ENCODE results near the gene RXFP3.
A peak's percentile ranks its signal among the peaks of the same experiment; 100 is the strongest.
"Not testable (repeated sequence)": the region's sequence is repeated elsewhere in the genome, so short reads cannot be mapped to it uniquely, and the experiment has no call there.

RXFP3 gene

DNA sequence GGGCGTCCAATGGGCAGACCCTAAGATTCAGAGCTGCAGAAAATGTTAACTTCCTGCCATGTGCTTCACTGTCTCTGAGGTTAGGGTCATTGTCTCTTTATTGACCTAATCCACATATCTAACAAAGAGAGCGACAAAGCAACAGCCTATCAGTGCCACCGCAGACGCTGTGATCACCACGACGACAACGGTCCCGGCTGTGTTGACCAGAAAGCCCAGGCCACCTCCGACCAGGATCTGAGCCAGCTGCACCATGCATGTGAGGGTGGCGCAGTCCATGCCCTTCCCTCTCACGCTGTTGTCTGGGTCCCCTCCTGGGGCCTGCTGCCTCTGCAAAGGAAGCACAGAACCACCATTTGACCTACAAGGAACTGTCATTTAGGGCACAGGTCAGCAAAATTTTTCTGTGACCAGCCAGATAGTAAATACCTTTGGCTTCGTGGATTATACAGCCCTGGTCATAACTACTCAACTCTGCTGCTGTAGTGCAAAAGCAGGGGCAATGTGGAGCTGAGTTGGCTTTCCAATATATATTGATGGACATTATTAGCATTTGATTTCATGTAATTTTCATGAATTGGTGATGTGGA lies 8.5 kb downstream of the RXFP3 start:
- no CpG with 5 or more reads among the region's 12 CpGs for WGBS, 2 donors (ENCODE audit: extremely low coverage in 2 of 2, insufficient read length in 2 of 2, insufficient replicate concordance in 1 of 2)
- Histone ChIP-seq H4K91ac (ENCODE audit: low read depth, low read length, poor library complexity) (no peak overlapping the region), H3K36me3 (replicated peaks in 1 of 2; ENCODE audit: control insufficient read depth in 2 of 2, insufficient read depth in 2 of 2, low read length in 2 of 2) (no peaks in the 10 kb centered on the region), H3K79me1 (ENCODE audit: low read depth, low read length) (no peaks in the 10 kb centered on the region), H2BK5ac (ENCODE audit: low read length) (no peak overlapping the region), H2BK15ac (ENCODE audit: low read length) (no peak overlapping the region), H2AK5ac (ENCODE audit: low read depth, low read length) (no peak overlapping the region), H3K9ac (ENCODE audit: low read depth, low read length, poor library complexity) (no peak overlapping the region), H2AFZ (ENCODE audit: low read length) (no peak overlapping the region), H3K27me3 (ENCODE audit: control insufficient read depth in 3 of 3, insufficient read depth in 3 of 3, low read depth in 1 of 3, low read length in 3 of 3) (no peaks in the 10 kb centered on the region), H2BK120ac (ENCODE audit: low read depth, low read length) (no peak overlapping the region), H2BK12ac (ENCODE audit: low read length) (no peak overlapping the region), H3K4me3 (ENCODE audit: low read length in 2 of 2) (no peak overlapping the region), H3K9me3 (replicated peaks in 1 of 2; ENCODE audit: control insufficient read depth in 2 of 2, insufficient read depth in 1 of 2, low read depth in 1 of 2, low read length in 2 of 2) (no peaks in the 10 kb centered on the region), H3K14ac (ENCODE audit: low read length) (no peak overlapping the region), H4K8ac (ENCODE audit: low read depth, low read length) (no peak overlapping the region), H3K4ac (ENCODE audit: low read length) (no peak overlapping the region), H3K4me1 (ENCODE audit: control insufficient read depth in 2 of 2, insufficient read depth in 1 of 2, low read depth in 1 of 2, low read length in 2 of 2) (peaks cover 4 to 10% of the 10 kb centered on the region in 2 donors), H3K18ac (ENCODE audit: low read length) (no peak overlapping the region), H3K4me2 (ENCODE audit: insufficient read depth, low read length, poor library complexity, severe bottlenecking) (no peak overlapping the region), H3K23ac (ENCODE audit: low read depth, low read length, poor library complexity) (no peak overlapping the region), H3K27ac (replicated peaks; ENCODE audit: low read length) (no peak overlapping the region)
- no peak for DNase-seq (ENCODE audit: low spot score)

DNA sequence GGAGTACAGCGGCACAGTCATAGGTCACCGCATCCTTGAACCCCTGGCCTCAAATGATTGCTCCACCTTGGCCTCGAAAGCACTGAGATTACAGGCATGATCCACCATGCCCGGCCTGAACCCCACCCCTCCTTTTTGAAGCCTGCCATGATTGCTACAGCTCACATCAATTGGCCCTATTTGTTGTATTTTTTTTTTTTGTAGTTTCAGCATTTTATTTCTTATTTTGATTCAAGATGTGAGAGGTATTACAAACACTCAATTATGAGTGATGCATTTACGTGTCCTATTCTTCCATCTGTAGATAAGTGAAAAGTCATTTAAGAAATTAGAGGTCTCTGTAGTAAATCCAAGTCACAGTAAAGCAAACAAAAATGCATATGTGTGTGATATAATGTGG lies 16.0 kb downstream of the RXFP3 start:
- H2BK5ac ChIP-seq (ENCODE audit: low read length); H2BK15ac ChIP-seq (ENCODE audit: low read length); H3K4me1 ChIP-seq (ENCODE audit: control insufficient read depth in 2 of 2, insufficient read depth in 1 of 2, low read depth in 1 of 2, low read length in 2 of 2); H3K4me2 ChIP-seq (ENCODE audit: insufficient read depth, low read length, poor library complexity, severe bottlenecking); DNase-seq (ENCODE audit: low spot score); H3K79me1 ChIP-seq (ENCODE audit: low read depth, low read length); H3K36me3 ChIP-seq (replicated peaks in 1 of 2; ENCODE audit: control insufficient read depth in 2 of 2, insufficient read depth in 2 of 2, low read length in 2 of 2); H3K9me3 ChIP-seq (replicated peaks in 1 of 2; ENCODE audit: control insufficient read depth in 2 of 2, insufficient read depth in 1 of 2, low read depth in 1 of 2, low read length in 2 of 2); H4K91ac ChIP-seq (ENCODE audit: low read depth, low read length, poor library complexity); H3K27me3 ChIP-seq (ENCODE audit: control insufficient read depth in 3 of 3, insufficient read depth in 3 of 3, low read depth in 1 of 3, low read length in 3 of 3); H2AFZ ChIP-seq (ENCODE audit: low read length); H2BK120ac ChIP-seq (ENCODE audit: low read depth, low read length); H3K9ac ChIP-seq (ENCODE audit: low read depth, low read length, poor library complexity); H3K4me3 ChIP-seq (ENCODE audit: low read length in 2 of 2); H4K8ac ChIP-seq (ENCODE audit: low read depth, low read length); H3K27ac ChIP-seq (replicated peaks; ENCODE audit: low read length); H2AK5ac ChIP-seq (ENCODE audit: low read depth, low read length); H3K23ac ChIP-seq (ENCODE audit: low read depth, low read length, poor library complexity); H2BK12ac ChIP-seq (ENCODE audit: low read length); H3K4ac ChIP-seq (ENCODE audit: low read length); H3K18ac ChIP-seq (ENCODE audit: low read length): not testable (repeated sequence)
- H3K14ac ChIP-seq (ENCODE audit: low read length) = peak overlapping the region; percentile 28
- no CpG with 5 or more reads among the region's 5 CpGs for WGBS, 2 donors (ENCODE audit: extremely low coverage in 2 of 2, insufficient read length in 2 of 2, insufficient replicate concordance in 1 of 2)

- Histone ChIP-seq H2AFZ (ENCODE audit: low read length) (no peak overlapping the region), H3K9ac (ENCODE audit: low read depth, low read length, poor library complexity) (no peak overlapping the region), H4K8ac (ENCODE audit: low read depth, low read length) (no peak overlapping the region), H3K27me3 (ENCODE audit: control insufficient read depth in 3 of 3, insufficient read depth in 3 of 3, low read depth in 1 of 3, low read length in 3 of 3) (peaks cover 0 to 5% (median 0%) of the 10 kb centered on the region in 3 experiments), H2BK5ac (ENCODE audit: low read length) (no peak overlapping the region), H4K91ac (ENCODE audit: low read depth, low read length, poor library complexity) (no peak overlapping the region), H3K18ac (ENCODE audit: low read length) (no peak overlapping the region), H3K14ac (ENCODE audit: low read length) (no peak overlapping the region), H2BK120ac (ENCODE audit: low read depth, low read length) (no peak overlapping the region), H3K4ac (ENCODE audit: low read length) (no peak overlapping the region), H3K4me1 (ENCODE audit: control insufficient read depth in 2 of 2, insufficient read depth in 1 of 2, low read depth in 1 of 2, low read length in 2 of 2) (no peaks in the 10 kb centered on the region), H3K23ac (ENCODE audit: low read depth, low read length, poor library complexity) (no peak overlapping the region), H2BK15ac (ENCODE audit: low read length) (no peak overlapping the region), H2BK12ac (ENCODE audit: low read length) (no peak overlapping the region), H3K79me1 (ENCODE audit: low read depth, low read length) (no peaks in the 10 kb centered on the region), H3K9me3 (replicated peaks in 1 of 2; ENCODE audit: control insufficient read depth in 2 of 2, insufficient read depth in 1 of 2, low read depth in 1 of 2, low read length in 2 of 2) (peaks cover 2 to 3% of the 10 kb centered on the region in 2 donors), H3K36me3 (replicated peaks in 1 of 2; ENCODE audit: control insufficient read depth in 2 of 2, insufficient read depth in 2 of 2, low read length in 2 of 2) (no peaks in the 10 kb centered on the region), H3K4me2 (ENCODE audit: insufficient read depth, low read length, poor library complexity, severe bottlenecking) (no peak overlapping the region), H3K27ac (replicated peaks; ENCODE audit: low read length) (no peak overlapping the region), H2AK5ac (ENCODE audit: low read depth, low read length) (no peak overlapping the region), H3K4me3 (ENCODE audit: low read length in 2 of 2) (no peak overlapping the region)
- no peak for DNase-seq (ENCODE audit: low spot score)
- no CpG with 5 or more reads among the region's 2 CpGs for WGBS, 2 donors (ENCODE audit: extremely low coverage in 2 of 2, insufficient read length in 2 of 2, insufficient replicate concordance in 1 of 2)
Observed at GRCh38 chr5:33957577-33958150, 21.5 kb downstream of the RXFP3 start.

GRCh38 chr5:33958176-33958575 lies 22.0 kb downstream of the RXFP3 start:
- Histone ChIP-seq H3K9me3 (replicated peaks in 1 of 2; ENCODE audit: control insufficient read depth in 2 of 2, insufficient read depth in 1 of 2, low read depth in 1 of 2, low read length in 2 of 2) (peaks cover 2 to 3% of the 10 kb centered on the region in 2 donors), H2AFZ (ENCODE audit: low read length) (no peak overlapping the region), H3K4me1 (ENCODE audit: control insufficient read depth in 2 of 2, insufficient read depth in 1 of 2, low read depth in 1 of 2, low read length in 2 of 2) (no peaks in the 10 kb centered on the region), H2BK15ac (ENCODE audit: low read length) (no peak overlapping the region), H3K27me3 (ENCODE audit: control insufficient read depth in 3 of 3, insufficient read depth in 3 of 3, low read depth in 1 of 3, low read length in 3 of 3) (peaks cover 0 to 5% (median 0%) of the 10 kb centered on the region in 3 experiments), H3K4me2 (ENCODE audit: insufficient read depth, low read length, poor library complexity, severe bottlenecking) (no peak overlapping the region), H2BK5ac (ENCODE audit: low read length) (no peak overlapping the region), H3K4me3 (ENCODE audit: low read length in 2 of 2) (no peak overlapping the region), H3K14ac (ENCODE audit: low read length) (no peak overlapping the region), H3K23ac (ENCODE audit: low read depth, low read length, poor library complexity) (no peak overlapping the region), H3K18ac (ENCODE audit: low read length) (no peak overlapping the region), H2BK120ac (ENCODE audit: low read depth, low read length) (no peak overlapping the region), H3K27ac (replicated peaks; ENCODE audit: low read length) (no peak overlapping the region), H4K8ac (ENCODE audit: low read depth, low read length) (no peak overlapping the region), H3K79me1 (ENCODE audit: low read depth, low read length) (no peaks in the 10 kb centered on the region), H2AK5ac (ENCODE audit: low read depth, low read length) (no peak overlapping the region), H2BK12ac (ENCODE audit: low read length) (no peak overlapping the region), H3K4ac (ENCODE audit: low read length) (no peak overlapping the region), H3K9ac (ENCODE audit: low read depth, low read length, poor library complexity) (no peak overlapping the region), H4K91ac (ENCODE audit: low read depth, low read length, poor library complexity) (no peak overlapping the region), H3K36me3 (replicated peaks in 1 of 2; ENCODE audit: control insufficient read depth in 2 of 2, insufficient read depth in 2 of 2, low read length in 2 of 2) (no peaks in the 10 kb centered on the region)
- no peak for DNase-seq (ENCODE audit: low spot score)
- no CpG with 5 or more reads among the region's 2 CpGs for WGBS, 2 donors (ENCODE audit: extremely low coverage in 2 of 2, insufficient read length in 2 of 2, insufficient replicate concordance in 1 of 2)

All from neuronal stem cell (in vitro differentiated cells).